ENCODE data around the gene SF3B6. TPM values are rescaled to one million over a fixed set of nuclear protein-coding genes. Genes with fewer than 3 reads are reported as not detected.

SF3B6 gene
- total and polyA plus RNA-seq, 9 of the 15 experiments (the other 6 are each of a cell fraction or from before 2014, with no cell fraction given) = 146 to 591 (median 295) TPM

- BruUV-seq (replicated peaks) = no TSS peak
- no peak for TF ChIP-seq ZFP1 (CRISPR knock-in tag; IDR thresholded peaks at IDR 0.05)
- no peak for TF ChIP-seq ZFPM2 (CRISPR knock-in tag; IDR thresholded peaks at IDR 0.05)
- no peak for TF ChIP-seq ILF3 (IDR thresholded peaks at IDR 0.05; ENCODE audit: borderline replicate concordance)
- no peak for TF ChIP-seq TGIF2 (CRISPR knock-in tag; IDR thresholded peaks at IDR 0.05)
- no peak for TF ChIP-seq ZNF165 (CRISPR knock-in tag; IDR thresholded peaks at IDR 0.05; ENCODE audit: borderline replicate concordance)
- TF ChIP-seq HMGN3 (IDR thresholded peaks at IDR 0.05; ENCODE audit: borderline replicate concordance, extremely low read depth, insufficient read length, low read depth, low read length) = no peak
- no peak for TF ChIP-seq KHSRP (IDR thresholded peaks at IDR 0.05)
- TF ChIP-seq MCM3 (IDR thresholded peaks at IDR 0.05) = no peak
- DNase-seq (ENCODE audit: extremely low read depth in 1 of 4, low spot score in 3 of 4) (no peak), ATAC-seq (no peak), FAIRE-seq (no peak)
- Histone ChIP-seq H3K4me2 (ENCODE audit: insufficient read depth, low read length) (no peak overlapping the region), H3K36me3 (ENCODE audit: control insufficient read depth, insufficient read depth, low read length) (peaks cover 41% of the 10 kb centered on the region; the same call in 2 of the 3 replicates), H4K20me1 (replicated peaks; ENCODE audit: control insufficient read depth, insufficient read depth, low read length) (no peaks in the 10 kb centered on the region), H3K27me3 (ENCODE audit: control insufficient read depth in 2 of 2, insufficient read depth in 2 of 2, low read length in 2 of 2) (no peaks in the 10 kb centered on the region), H2AFZ (ENCODE audit: low read depth, low read length) (no peak overlapping the region), H3K79me2 (ENCODE audit: control insufficient read depth, insufficient read depth, low read length) (0 out of 3 replicates have a peak, but pooled peaks cover 4% of the 10 kb centered on the region), H3K9me3 (replicated peaks; ENCODE audit: control insufficient read depth, insufficient read depth, low read depth, low read length) (no peaks in the 10 kb centered on the region), H3K4me3 (no peak overlapping the region), H3K4me1 (replicated peaks in 1 of 2; ENCODE audit: control insufficient read depth in 2 of 2, insufficient read depth in 2 of 2, low read length in 2 of 2) (no peaks in the 10 kb centered on the region), H3K9ac (ENCODE audit: insufficient read depth in 1 of 2, low read depth in 2 of 2, low read length in 2 of 2) (no peak overlapping the region), H3K9me1 (ENCODE audit: control insufficient read depth, insufficient read depth, low read length) (no peaks in the 10 kb centered on the region), H3K27ac (ENCODE audit: extremely low read depth, low read depth, low read length) (no peak overlapping the region)
- in situ Hi-C loops (cut with MboI) (no loop called here), intact Hi-C loops (cut with micrococcal nuclease) (no loop called here)
- ChIA-PET POLR2A (interaction anchor here (1.7 to 3.3 kb wide), 3 partner anchors 11 to 19 kb away, joined by 5 to 11 read pairs (median 6); partner anchors contain the start of gene SF3B6), CTCF (ENCODE audit: low intra/inter-chr PET ratio) (no interaction called here)
- 22% methylated on average over 2 of the region's 2 CpGs for WGBS (ENCODE audit: insufficient coverage, low coverage, missing lambda C conversion rate)
These were observed 10.8 kb downstream of the SF3B6 start for GRCh38 chr2:24065341-24065740.

All from K562 (cell line).